Astrocyte of the spinal cord (primary cell): ENCODE data around the gene ENAH.
"Not testable (repeated sequence)": the region's sequence is repeated elsewhere in the genome, so short reads cannot be mapped to it uniquely, and the experiment has no call there.

Experiments
- DNase-seq: peaks from one replicate; pipeline ENCODE4 v3.0.0; 2011; ENCODE audit warnings: low read depth, low spot score
- H3K4me3 ChIP-seq: 2 replicates; pipeline ENCODE4 v1.5.1; 2011; ENCODE audit warnings: low read depth, mild to moderate bottlenecking, low read length, moderate library complexity
- CTCF ChIP-seq: IDR thresholded peaks from 2 replicates; pipeline ENCODE4 v1.5.1; 2012; ENCODE audit warnings: low read depth, mild to moderate bottlenecking, low read length, inconsistent platforms
- in situ Hi-C: cut with HindIII; loops from 2 replicates; pipeline ENCODE4 v1.10.0; 2017; ENCODE audit warnings: low sequenced_read_pairs

The ENAH gene

DNA sequence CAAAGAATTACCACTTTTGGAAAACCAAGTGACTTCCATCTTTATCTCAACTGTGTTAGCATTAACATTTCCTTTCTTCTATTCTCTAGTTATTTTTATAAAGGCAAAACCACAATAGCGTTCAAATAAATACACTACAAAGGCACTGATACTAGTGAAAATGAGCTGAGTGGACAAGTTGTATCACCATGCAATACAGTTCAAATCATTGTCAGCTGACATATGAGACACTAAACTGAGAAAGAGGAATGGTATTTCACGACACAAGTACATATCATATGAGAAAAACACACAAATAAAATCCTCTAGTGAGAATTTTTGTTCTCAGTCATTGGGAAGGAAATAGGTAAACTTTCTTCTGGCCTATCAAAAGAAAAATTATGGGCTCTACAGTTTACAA, 26.2 kb downstream of the ENAH start:
- in situ Hi-C loops: no loop called here
- TF ChIP-seq CTCF: no peak
- H3K4me3 ChIP-seq: no peak overlapping the region
- DNase-seq: peak; percentile 38

DNA sequence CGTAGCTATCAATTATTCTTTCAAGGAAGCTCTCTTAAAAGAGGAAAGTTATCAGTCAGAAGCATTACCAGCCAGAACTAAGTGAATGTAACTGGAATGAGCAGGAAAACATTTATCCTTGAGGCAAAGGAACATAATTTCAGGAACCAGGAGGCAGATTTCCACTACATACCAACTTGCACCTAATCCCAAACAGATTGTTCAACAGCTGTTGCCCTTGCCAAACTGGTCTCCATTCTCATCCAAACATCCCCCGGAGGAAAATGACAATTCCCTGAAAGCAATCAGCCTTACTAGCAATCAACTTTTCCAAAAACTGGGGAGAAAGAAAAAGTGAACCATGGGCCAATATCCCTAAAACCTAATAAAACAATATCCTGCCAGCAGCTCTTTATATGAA, 35.0 kb downstream of the ENAH start:
- H3K4me3 ChIP-seq: no peak overlapping the region
- DNase-seq: no peak
- in situ Hi-C loops: no loop called here
- TF ChIP-seq CTCF: no peak

GRCh38 chr1:225617479-225617878, 35.4 kb downstream of the ENAH start:
- TF ChIP-seq CTCF: no peak
- no peak overlapping the region for H3K4me3 ChIP-seq
- in situ Hi-C loops: no loop called here
- no peak for DNase-seq

- DNase-seq, in situ Hi-C loops, H3K4me3 ChIP-seq: not testable (repeated sequence)
Measured at GRCh38 chr1:225615403-225615790, 37.5 kb downstream of the ENAH start.

- TF ChIP-seq CTCF: no peak
- no peak overlapping the region for H3K4me3 ChIP-seq
- in situ Hi-C loops: no loop called here
- DNase-seq: no peak
Measured at GRCh38 chr1:225613006-225613405, 39.9 kb downstream of the ENAH start.

GRCh38 chr1:225612287-225612686, 40.6 kb downstream of the ENAH start:
- no peak for DNase-seq
- TF ChIP-seq CTCF: no peak
- in situ Hi-C loops: no loop called here
- no peak overlapping the region for H3K4me3 ChIP-seq

GRCh38 chr1:225611537-225612223, 41.2 kb downstream of the ENAH start:
- in situ Hi-C loops: no loop called here
- H3K4me3 ChIP-seq: no peak overlapping the region
- TF ChIP-seq CTCF: no peak
- DNase-seq: no peak
